PC-3 (cell line): Measurements from ENCODE around the gene GCHFR. TPM values are rescaled to one million over a fixed set of nuclear protein-coding genes. Genes with fewer than 3 reads are reported as not detected.

Source experiments
- ATAC-seq: fragments of 200-7000 bp; cut with Tn5 transposase; 2 replicates; pipeline ENCODE4 v1.9.1; 2020; ENCODE audit warnings: mild to moderate bottlenecking, moderate library complexity
- BruUV-seq: library from RNA; stranded (reverse); fragments of 400-500 nt; replicated peaks from 2 replicates; lab custom pipeline; 2021; lab: Mats Ljungman, UMichigan
- CTCF ChIA-PET: fragments of 300-600 bp; sonication (Branson Sonifier 250); formaldehyde crosslinking; loops from one replicate; lab custom pipeline; 2022; ENCODE audit warnings: antibody characterized with exemption; lab: Charles Lee
- POLR2A ChIA-PET: fragments of 300-600 bp; sonication (Branson Sonifier 250); formaldehyde crosslinking; loops from one replicate; lab custom pipeline; 2022; ENCODE audit warnings: antibody characterized with exemption; ENCODE audit not compliant: unreplicated experiment; lab: Charles Lee
- DNase-seq: peaks from one replicate; pipeline ENCODE4 v3.0.0-alpha.2; 2015
- H2AFZ ChIP-seq: fragments of 300-600 bp; sonication (generic); 2 replicates; pipeline ENCODE4 v1.6.0; 2016; ENCODE audit warnings: antibody characterized with exemption, low read length
- H3F3A ChIP-seq: fragments of 300-600 bp; sonication (generic); one replicate; pipeline ENCODE4 v1.6.0; 2017; ENCODE audit warnings: antibody characterized with exemption, low read length, control low read depth, mild to moderate bottlenecking; ENCODE audit not compliant: unreplicated experiment
- H3K27ac ChIP-seq: fragments of 300-600 bp; sonication (generic); 2 replicates; pipeline ENCODE4 v1.5.1; 2016; ENCODE audit warnings: mild to moderate bottlenecking, low read length
- H3K27me3 ChIP-seq: fragments of 300-600 bp; sonication (generic); 2 replicates; pipeline ENCODE4 v1.6.1; 2016; ENCODE audit warnings: low read length, mixed read lengths
- H3K36me3 ChIP-seq: fragments of 300-600 bp; sonication (generic); 2 replicates; pipeline ENCODE4 v1.6.1; 2016; ENCODE audit warnings: low read depth, mixed run types, low read length, mixed read lengths
- H3K4me1 ChIP-seq: fragments of 300-600 bp; sonication (generic); 2 replicates; pipeline ENCODE4 v1.5.1; 2016; ENCODE audit warnings: low read length; ENCODE audit not compliant: insufficient read depth
- H3K4me2 ChIP-seq: fragments of 300-600 bp; sonication (generic); 2 replicates; pipeline ENCODE4 v1.6.0; 2016; ENCODE audit warnings: low read length
- H3K4me3 ChIP-seq: fragments of 300-600 bp; sonication (generic); 2 replicates; pipeline ENCODE4 v1.5.1; 2016; ENCODE audit warnings: mild to moderate bottlenecking, low read length, mixed read lengths
- H3K79me2 ChIP-seq: fragments of 300-600 bp; sonication (generic); 2 replicates; pipeline ENCODE4 v1.6.1; 2017; ENCODE audit warnings: low read length, mixed read lengths
- H3K9ac ChIP-seq: fragments of 300-600 bp; sonication (generic); 2 replicates; pipeline ENCODE4 v1.6.0; 2016; ENCODE audit warnings: mild to moderate bottlenecking, low read length
- H3K9me2 ChIP-seq: fragments of 300-600 bp; sonication (generic); replicated peaks from 2 replicates; pipeline ENCODE4 v1.6.1; 2016; ENCODE audit warnings: mixed run types, low read length, mixed read lengths
- H3K9me3 ChIP-seq: fragments of 300-600 bp; sonication (generic); 2 replicates; pipeline ENCODE4 v1.6.1; 2016; ENCODE audit warnings: low read length, mixed read lengths
- H4K20me1 ChIP-seq: fragments of 300-600 bp; sonication (generic); 2 replicates; pipeline ENCODE4 v1.6.1; 2016; ENCODE audit warnings: low read length, mixed read lengths
- CTCF ChIP-seq: fragments of 300-600 bp; sonication (generic); conservative IDR thresholded peaks from 2 replicates; pipeline ENCODE4 v1.5.1; 2017; ENCODE audit warnings: antibody characterized with exemption, low read depth, mild to moderate bottlenecking, low read length
- EZH2 ChIP-seq: fragments of 300-600 bp; sonication (generic); IDR thresholded peaks from one replicate; pipeline ENCODE4 v1.6.1; 2017; ENCODE audit warnings: antibody characterized with exemption, mild to moderate bottlenecking, low read length; ENCODE audit not compliant: unreplicated experiment
- EZH2phosphoT487 ChIP-seq: fragments of 300-600 bp; sonication (generic); IDR thresholded peaks from 2 replicates; pipeline ENCODE4 v1.6.1; 2018; ENCODE audit warnings: mild to moderate bottlenecking, antibody characterized with exemption, low read length, borderline replicate concordance
- intact Hi-C: fragments of 100-400 bp; cut with micrococcal nuclease; formaldehyde crosslinking; loops from 2 replicates; pipeline ENCODE4 v1.9.0; 2023
- total RNA-seq: library from RNA; depleted of rRNA; stranded (reverse); fragments of >200 nt; gene quantifications from 2 replicates; pipeline ENCODE4 v1.2.3, GENCODE V29; 2014

GCHFR gene
- total RNA-seq, 1 experiment from 2014 or later: 58.9 TPM

GRCh38 chr15:40766194-40766815, 2.4 kb downstream of the GCHFR start:
- POLR2A ChIA-PET: interaction anchor here (0.6 kb wide), 1 partner anchor 30 kb away, joined by 3 read pairs; no protein-coding TSS in a partner anchor
- no peak overlapping the region for H3K27ac ChIP-seq
- no peaks in the 10 kb centered on the region for H3K36me3 ChIP-seq

GRCh38 chr15:40766906-40767837, 3.3 kb downstream of the GCHFR start:
- ChIA-PET CTCF (interaction anchor here (0.7 to 1.1 kb wide), 3 partner anchors 9 to 21 kb away, joined by 3 to 4 read pairs (median 3); no protein-coding TSS in a partner anchor), POLR2A (interaction anchor here (0.6 kb wide), 1 partner anchor 29 kb away, joined by 3 read pairs; no protein-coding TSS in a partner anchor)
- Histone ChIP-seq H3K9me3 (no peaks in the 10 kb centered on the region), H3K9me2 (no peaks in the 10 kb centered on the region), H3K9ac (no peak overlapping the region), H3K27ac (no peak overlapping the region), H3K36me3 (no peaks in the 10 kb centered on the region), H3F3A (no peaks in the 10 kb centered on the region), H3K79me2 (no peaks in the 10 kb centered on the region), H3K4me2 (no peak overlapping the region), H4K20me1 (no peaks in the 10 kb centered on the region), H2AFZ (no peak overlapping the region), H3K4me3 (no peak overlapping the region), H3K4me1 (peaks cover 57% of the 10 kb centered on the region), H3K27me3 (no peaks in the 10 kb centered on the region)
- no peak for ATAC-seq
- no peak for TF ChIP-seq EZH2
- no peak for TF ChIP-seq CTCF
- no peak for TF ChIP-seq EZH2phosphoT487
- intact Hi-C loops: no loop called here
- no TSS peak for BruUV-seq
- DNase-seq: peak; percentile 54

More at GRCh38 chr15:40766194-40766815, 2.4 kb downstream of the GCHFR start:
- Histone ChIP-seq H3K79me2 (no peaks in the 10 kb centered on the region), H3K4me1 (peaks cover 57% of the 10 kb centered on the region), H3F3A (no peaks in the 10 kb centered on the region), H3K9me3 (no peaks in the 10 kb centered on the region), H3K4me2 (no peak overlapping the region), H3K9ac (no peak overlapping the region), H2AFZ (no peak overlapping the region), H3K27me3 (no peaks in the 10 kb centered on the region), H3K4me3 (no peak overlapping the region), H3K9me2 (no peaks in the 10 kb centered on the region), H4K20me1 (no peaks in the 10 kb centered on the region)
- CTCF ChIA-PET: interaction anchor here (1.0 to 1.1 kb wide), 2 partner anchors 19 to 20 kb away, joined by 3 read pairs; no protein-coding TSS in a partner anchor
- no TSS peak for BruUV-seq
- ATAC-seq (no peak), DNase-seq (no peak)
- TF ChIP-seq CTCF (no peak), EZH2 (no peak), EZH2phosphoT487 (no peak)
- intact Hi-C loops: no loop called here
